ENCODE measurements around the gene KCTD21.

The KCTD21 gene

GRCh38 chr11:78194490-78194889 is 6.1 kb upstream of the KCTD21 start (continued):
- TF ChIP-seq CSRNP3 (CRISPR knock-in tag; IDR thresholded peaks at IDR 0.05) (no peak), TOX (CRISPR knock-in tag; IDR thresholded peaks at IDR 0.05; ENCODE audit: borderline replicate concordance) (no peak), ZNF8 (CRISPR knock-in tag; IDR thresholded peaks at IDR 0.05) (no peak)

- TF ChIP-seq ZFP30 (CRISPR knock-in tag; IDR thresholded peaks at IDR 0.05) (no peak), TOX (CRISPR knock-in tag; IDR thresholded peaks at IDR 0.05; ENCODE audit: borderline replicate concordance) (no peak), ISL1 (CRISPR knock-in tag; IDR thresholded peaks at IDR 0.05) (no peak), ZFP3 (CRISPR knock-in tag; IDR thresholded peaks at IDR 0.05) (no peak), OSR1 (CRISPR knock-in tag; IDR thresholded peaks at IDR 0.05) (no peak), ESRRG (CRISPR knock-in tag; IDR thresholded peaks at IDR 0.05) (no peak), ZNF8 (CRISPR knock-in tag; IDR thresholded peaks at IDR 0.05) (no peak), RARB (CRISPR knock-in tag; IDR thresholded peaks at IDR 0.05) (no peak), CREB5 (CRISPR knock-in tag; IDR thresholded peaks at IDR 0.05; ENCODE audit: low read depth) (no peak), TCF4 (CRISPR knock-in tag; IDR thresholded peaks at IDR 0.05; ENCODE audit: borderline replicate concordance) (no peak), SNAI2 (CRISPR knock-in tag; IDR thresholded peaks at IDR 0.05) (no peak), PPARA (CRISPR knock-in tag; IDR thresholded peaks at IDR 0.05; ENCODE audit: borderline replicate concordance) (no peak)
- no peak for ATAC-seq
Measured at GRCh38 chr11:78193806-78194205, 5.4 kb upstream of the KCTD21 start.

- no peak for TF ChIP-seq ZNF70 (CRISPR knock-in tag; IDR thresholded peaks at IDR 0.05)
- no peak for TF ChIP-seq CREB5 (CRISPR knock-in tag; IDR thresholded peaks at IDR 0.05; ENCODE audit: low read depth)
- ATAC-seq, result no peak
Measured at GRCh38 chr11:78192911-78193351, 4.5 kb upstream of the KCTD21 start.

- no peak for ATAC-seq
- TF ChIP-seq ZNF565 (CRISPR knock-in tag; conservative IDR thresholded peaks at IDR 0.05; ENCODE audit: low read depth), result no peak
- no peak for TF ChIP-seq CSDC2 (CRISPR knock-in tag; IDR thresholded peaks at IDR 0.05)
- TF ChIP-seq PPARA (CRISPR knock-in tag; IDR thresholded peaks at IDR 0.05; ENCODE audit: borderline replicate concordance), result no peak
Measured at GRCh38 chr11:78192223-78192719, 3.8 kb upstream of the KCTD21 start.

GRCh38 chr11:78190871-78191538 is 2.6 kb upstream of the KCTD21 start:
- ATAC-seq, result no peak
- TF ChIP-seq TSHZ2 (CRISPR knock-in tag; IDR thresholded peaks at IDR 0.05) (no peak), PPARA (CRISPR knock-in tag; IDR thresholded peaks at IDR 0.05; ENCODE audit: borderline replicate concordance) (no peak), PATZ1 (CRISPR knock-in tag; IDR thresholded peaks at IDR 0.05; ENCODE audit: borderline replicate concordance) (no peak), TCF4 (CRISPR knock-in tag; IDR thresholded peaks at IDR 0.05; ENCODE audit: borderline replicate concordance) (no peak), RARB (CRISPR knock-in tag; IDR thresholded peaks at IDR 0.05) (no peak), GLIS3 (CRISPR knock-in tag; IDR thresholded peaks at IDR 0.05) (no peak)

Data from SK-N-SH treated with all-trans-retinoic acid at 6 μM for 48 hours (cell line).